Lower lobe of right lung (tissue), 2 donors: Measurements from ENCODE around the gene PPP2R3B. TPM values are rescaled to one million over a fixed set of nuclear protein-coding genes. Genes with fewer than 3 reads are reported as not detected.
A peak's percentile ranks its signal among the peaks of the same experiment; 100 is the strongest.

Experiments
- ATAC-seq, 2 donors: fragments of 200-7000 bp; cut with Tn5 transposase; one replicate each; pipeline ENCODE4 v1.9.1; 2020 to 2022; ENCODE audit warnings: mild to moderate bottlenecking in 2 of 2, moderate library complexity in 2 of 2
- DNase-seq: peaks from one replicate; pipeline ENCODE4 v3.0.0-alpha.2; 2020
- H3K27ac ChIP-seq: fragments of 200-600 bp; one replicate; pipeline ENCODE4 v1.8.0; 2022
- H3K27me3 ChIP-seq: fragments of 200-600 bp; one replicate; pipeline ENCODE4 v1.8.0; 2022; ENCODE audit warnings: low read depth
- H3K36me3 ChIP-seq: fragments of 200-600 bp; one replicate; pipeline ENCODE4 v1.8.0; 2022; ENCODE audit warnings: mild to moderate bottlenecking
- H3K4me1 ChIP-seq: fragments of 200-600 bp; one replicate; pipeline ENCODE4 v1.8.0; 2022
- H3K4me3 ChIP-seq: fragments of 200-600 bp; one replicate; pipeline ENCODE4 v1.8.0; 2022; ENCODE audit warnings: mild to moderate bottlenecking
- H3K9me3 ChIP-seq: fragments of 200-600 bp; one replicate; pipeline ENCODE4 v1.8.0; 2022
- CTCF ChIP-seq: fragments of 200-600 bp; IDR thresholded peaks from one replicate; pipeline ENCODE4 v1.8.0; 2022; ENCODE audit warnings: antibody characterized with exemption, mild to moderate bottlenecking
- intact Hi-C: fragments of 100-400 bp; cut with DNase I; formaldehyde crosslinking; loops from one replicate; pipeline ENCODE4 v1.11.0; 2022
- total RNA-seq: library from RNA; stranded (reverse); fragmentation: NEBNext Ultra II Directional; extraction: Animal tissue kit (Norgen Biotek cat#: 25700); gene quantifications from one replicate; pipeline ENCODE4 v1.2.1, GENCODE V29; 2021
- donor health status: DM: no; HTN: yes; CAD: no; lungs with severe emphysema.

The PPP2R3B gene
- total RNA-seq, 1 donor from 2014 or later: 11.2 TPM

- Histone ChIP-seq H3K9me3 (no peaks in the 10 kb centered on the region), H3K27ac (no peak overlapping the region), H3K36me3 (no peaks in the 10 kb centered on the region), H3K27me3 (no peaks in the 10 kb centered on the region), H3K4me1 (no peaks in the 10 kb centered on the region), H3K4me3 (no peak overlapping the region)
- no peak for ATAC-seq
- peak; percentile 38 for DNase-seq
- intact Hi-C loops: no loop called here
- no peak for TF ChIP-seq CTCF
Observed at GRCh38 chrX:338836-339400, 47.8 kb downstream of the PPP2R3B start.

GRCh38 chrX:338281-338835 is 48.3 kb downstream of the PPP2R3B start:
- ATAC-seq: peak; percentile 14 to 30
- H3K27me3 ChIP-seq: no peaks in the 10 kb centered on the region
- no peak for TF ChIP-seq CTCF
- H3K4me3 ChIP-seq: no peak overlapping the region
- peak; percentile 44 for DNase-seq
- H3K9me3 ChIP-seq: no peaks in the 10 kb centered on the region
- peaks cover 4% of the 10 kb centered on the region for H3K36me3 ChIP-seq
- intact Hi-C loops: no loop called here
- no peak overlapping the region for H3K27ac ChIP-seq
- no peaks in the 10 kb centered on the region for H3K4me1 ChIP-seq

GRCh38 chrX:337331-337831 is 49.3 kb downstream of the PPP2R3B start:
- DNase-seq (peak; percentile 28), ATAC-seq (no peak)
- Histone ChIP-seq H3K27ac (no peak overlapping the region), H3K9me3 (no peaks in the 10 kb centered on the region), H3K4me1 (no peaks in the 10 kb centered on the region), H3K36me3 (peaks cover 7% of the 10 kb centered on the region), H3K27me3 (peaks cover under 1% of the 10 kb centered on the region), H3K4me3 (no peak overlapping the region)
- TF ChIP-seq CTCF: no peak
- intact Hi-C loops: no loop called here

- no peak for ATAC-seq
- H3K9me3 ChIP-seq: no peaks in the 10 kb centered on the region
- H3K27ac ChIP-seq: no peak overlapping the region
- H3K4me1 ChIP-seq: peaks cover 6% of the 10 kb centered on the region
- peaks cover 7% of the 10 kb centered on the region for H3K36me3 ChIP-seq
- intact Hi-C loops: no loop called here
- DNase-seq: no peak
- no peak for TF ChIP-seq CTCF
- no peak overlapping the region for H3K4me3 ChIP-seq
- peaks cover 11% of the 10 kb centered on the region for H3K27me3 ChIP-seq
Observed at GRCh38 chrX:336227-336626, 50.5 kb downstream of the PPP2R3B start.

GRCh38 chrX:335758-336155 is 51.0 kb downstream of the PPP2R3B start:
- Histone ChIP-seq H3K4me1 (peaks cover 11% of the 10 kb centered on the region), H3K9me3 (no peaks in the 10 kb centered on the region), H3K27ac (no peak overlapping the region), H3K36me3 (peaks cover 7% of the 10 kb centered on the region), H3K27me3 (peaks cover 15% of the 10 kb centered on the region), H3K4me3 (no peak overlapping the region)
- TF ChIP-seq CTCF: no peak
- DNase-seq (no peak), ATAC-seq (no peak)
- intact Hi-C loops: no loop called here
